Measurements from ENCODE around the gene CNGB1.

DNA sequence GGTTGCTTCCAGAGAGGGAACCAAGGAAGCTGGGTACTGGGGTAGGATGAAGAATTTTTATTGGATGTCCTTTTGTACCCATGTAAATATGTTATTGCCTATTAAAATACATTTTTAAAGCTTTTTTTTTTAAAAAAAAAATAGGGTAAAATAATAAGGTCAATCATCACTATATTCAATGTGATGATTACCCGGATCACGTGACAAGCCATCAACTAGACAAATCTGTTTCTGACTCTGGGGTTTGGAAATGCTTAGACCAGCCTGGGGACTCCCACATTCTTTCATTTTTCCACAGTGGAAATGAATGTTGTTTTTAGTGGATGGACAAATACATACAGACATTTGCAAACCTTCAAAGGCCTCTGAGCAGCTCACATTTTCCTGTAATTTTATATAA lies 88.7 kb downstream of the CNGB1 start:
- TF ChIP-seq POLR2A (IDR thresholded peaks at IDR 0.05), result no peak
- no peak for TF ChIP-seq CTCF (IDR thresholded peaks at IDR 0.05)
